A673 (cell line): ENCODE results near the gene ELF5.

ENCODE experiments used
- CTCF ChIP-seq: fragments of 300-800, 200-600 bp; sonication (generic); conservative IDR thresholded peaks from 2 replicates; pipeline ENCODE4 v1.5.1; 2017; ENCODE audit warnings: low read depth, mild to moderate bottlenecking, antibody characterized with exemption, low read length, moderate library complexity, mixed read lengths
- EZH2 ChIP-seq: fragments of 200-600 bp; sonication (generic); IDR thresholded peaks from 2 replicates; pipeline ENCODE4 v1.6.1; 2017; ENCODE audit warnings: borderline replicate concordance, low read depth, mild to moderate bottlenecking, mixed read lengths, antibody characterized with exemption, low read length; ENCODE audit not compliant: poor library complexity, severe bottlenecking

DNA sequence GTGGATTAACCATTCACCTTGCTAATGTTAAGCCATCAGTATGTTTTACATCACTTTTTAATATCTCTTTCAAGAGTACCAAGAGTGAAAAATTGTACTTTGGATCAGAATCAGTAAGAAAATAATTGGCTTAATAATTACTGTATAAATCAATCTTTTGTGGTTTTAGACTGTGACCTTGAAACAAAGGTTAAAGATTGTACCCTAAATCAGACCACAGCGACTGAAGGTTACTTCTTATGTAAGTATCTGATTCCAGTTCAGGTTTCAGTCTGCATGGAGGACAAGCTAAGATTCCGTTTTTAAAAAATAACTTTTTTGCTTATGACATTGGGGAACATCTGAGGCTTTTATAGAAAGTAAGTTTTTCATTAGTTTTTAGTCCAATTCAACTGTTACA lies 56.0 kb downstream of the ELF5 start:
- TF ChIP-seq CTCF = no peak
- TF ChIP-seq EZH2 = no peak
